SK-N-SH (cell line): ENCODE measurements around the gene KLK2. TPM values are rescaled to one million over a fixed set of nuclear protein-coding genes. Genes with fewer than 3 reads are reported as not detected.

Source experiments
- CTCF ChIA-PET: fragments of 300-600, 350-600 bp; formaldehyde crosslinking; extraction: SDS; loops from one replicate; lab custom pipeline; 2021; lab: Yijun Ruan, JAX
- POLR2A ChIA-PET: fragments of 350-600 bp; sonication (Branson Sonifier 250); formaldehyde crosslinking; extraction: SDS; loops from one replicate; lab custom pipeline; 2020; ENCODE audit warnings: antibody characterized with exemption, inconsistent platforms; lab: Yijun Ruan, JAX
- DNase-seq: peaks from one replicate; pipeline ENCODE4 v3.0.0; 2012
- H2AFZ ChIP-seq: fragments of 200-600 bp; sonication (generic); 2 replicates; pipeline ENCODE4 v1.8.1; 2016; ENCODE audit warnings: antibody characterized with exemption, mild to moderate bottlenecking, low read depth
- H3F3A ChIP-seq: fragments of 200-600 bp; sonication (generic); replicated peaks from 2 replicates; pipeline ENCODE3; 2016; ENCODE audit warnings: antibody characterized with exemption, mild to moderate bottlenecking; ENCODE audit not compliant: insufficient read depth
- H3K27ac ChIP-seq, 2 experiments: fragments of 200-500 bp in 1 of 2; fragments of 200-600 bp in 1 of 2; sonication (Bioruptor generic) in 1 of 2; sonication (generic), shearing (Covaris generic) in 1 of 2; 2 replicates each; pipeline versions ENCODE4 v1.5.1 to v1.6.1; 2014 to 2016; ENCODE audit warnings: low read depth in 2 of 2, inconsistent platforms in 1 of 2, low read length in 1 of 2, mild to moderate bottlenecking in 1 of 2, mixed read lengths in 1 of 2
- H3K27me3 ChIP-seq: fragments of 200-600 bp; sonication (generic), shearing (Covaris generic); 2 replicates; pipeline ENCODE4 v1.6.1; 2016; ENCODE audit warnings: mixed run types; ENCODE audit not compliant: insufficient read depth
- H3K36me3 ChIP-seq, 2 experiments: fragments of 200-500 bp in 1 of 2; fragments of 200-600 bp in 1 of 2; sonication (Bioruptor generic) in 1 of 2; sonication (generic) in 1 of 2; replicated peaks in 1 of 2; 2 replicates each; pipeline versions ENCODE3 to v1.5.1; 2014 to 2016; ENCODE audit warnings: low read length in 1 of 2, mild to moderate bottlenecking in 1 of 2; ENCODE audit not compliant: insufficient read depth in 2 of 2, control insufficient read depth in 1 of 2
- H3K4me1 ChIP-seq, 2 experiments: fragments of 200-500 bp in 1 of 2; fragments of 200-600 bp in 1 of 2; sonication (Bioruptor generic) in 1 of 2; sonication (generic), shearing (Covaris generic) in 1 of 2; 2 replicates each; pipeline versions ENCODE4 v1.5.1 to v1.6.1; 2014 to 2016; ENCODE audit warnings: low read depth in 1 of 2, low read length in 1 of 2, mixed run types in 1 of 2; ENCODE audit not compliant: insufficient read depth in 2 of 2, control insufficient read depth in 1 of 2
- H3K4me2 ChIP-seq: fragments of 200-600 bp; sonication (generic), shearing (Covaris generic); 2 replicates; pipeline ENCODE4 v1.6.1; 2017; ENCODE audit warnings: mixed run types
- H3K4me3 ChIP-seq, 2 experiments: fragments of 200-500 bp in 1 of 2; fragments of 200-600 bp in 1 of 2; sonication (Bioruptor generic) in 1 of 2; sonication (generic), shearing (Covaris generic) in 1 of 2; 2 replicates each; pipeline versions ENCODE4 v1.5.1 to v1.8.1; 2014 to 2016; ENCODE audit warnings: low read depth in 2 of 2, inconsistent platforms in 1 of 2, low read length in 1 of 2, mild to moderate bottlenecking in 1 of 2, mixed read lengths in 1 of 2, moderate library complexity in 1 of 2
- H3K79me2 ChIP-seq: fragments of 200-600 bp; sonication (generic); 2 replicates; pipeline ENCODE4 v1.8.1; 2017; ENCODE audit warnings: mild to moderate bottlenecking; ENCODE audit not compliant: insufficient read depth
- H3K9ac ChIP-seq: fragments of 200-600 bp; sonication (generic); 2 replicates; pipeline ENCODE4 v1.6.1; 2017; ENCODE audit warnings: mixed run types
- H3K9me2 ChIP-seq: fragments of 200-600 bp; sonication (generic); 2 replicates; pipeline ENCODE4 v1.6.1; 2017; ENCODE audit warnings: mixed run types
- H3K9me3 ChIP-seq: fragments of 200-600 bp; sonication (generic); 2 replicates; pipeline ENCODE4 v1.6.1; 2017; ENCODE audit warnings: mixed run types, mild to moderate bottlenecking, moderate library complexity
- H4K20me1 ChIP-seq: fragments of 200-600 bp; sonication (generic); 2 replicates; pipeline ENCODE4 v1.6.1; 2017; ENCODE audit warnings: mild to moderate bottlenecking, mixed run types; ENCODE audit not compliant: insufficient read depth
- CHD2 ChIP-seq: fragments of 150-350 bp; IDR thresholded peaks from 2 replicates; pipeline ENCODE4 v1.6.1; 2018; ENCODE audit warnings: low read length; ENCODE audit not compliant: partially characterized antibody
- EP300 ChIP-seq, 2 experiments: IDR thresholded peaks; 2 replicates each; pipeline versions ENCODE4 v1.4.0 to v1.6.1; 2012; ENCODE audit warnings: borderline replicate concordance in 1 of 2, low read depth in 1 of 2, low read length in 1 of 2
- EZH2phosphoT487 ChIP-seq: fragments of 200-600 bp; sonication (generic); IDR thresholded peaks from 2 replicates; pipeline ENCODE4 v1.6.1; 2017; ENCODE audit warnings: low read depth, mixed run types, mild to moderate bottlenecking, antibody characterized with exemption, moderate library complexity, borderline replicate concordance
- FOXJ3 ChIP-seq: sonication (generic); formaldehyde crosslinking; IDR thresholded peaks from 2 replicates; pipeline ENCODE4 v1.5.1; 2020; ENCODE audit warnings: mild to moderate bottlenecking, missing genetic modification reagents
- GABPA ChIP-seq: IDR thresholded peaks from 2 replicates; pipeline ENCODE4 v1.4.0; 2012; ENCODE audit warnings: low read depth, mild to moderate bottlenecking
- GATA2 ChIP-seq: sonication (generic); formaldehyde crosslinking; IDR thresholded peaks from 2 replicates; pipeline ENCODE4 v1.5.0; 2020; ENCODE audit warnings: mild to moderate bottlenecking, missing genetic modification reagents
- JUND ChIP-seq: IDR thresholded peaks from 2 replicates; pipeline ENCODE4 v1.4.0; 2012
- MXI1 ChIP-seq: IDR thresholded peaks from 2 replicates; pipeline ENCODE4 v1.6.1; 2012; ENCODE audit warnings: mild to moderate bottlenecking, low read depth, low read length, improper control_type of control experiment
- NRF1 ChIP-seq: IDR thresholded peaks from 2 replicates; pipeline ENCODE4 v1.6.1; 2012; ENCODE audit warnings: low read depth, mild to moderate bottlenecking, low read length
- POLR2AphosphoS5 ChIP-seq: IDR thresholded peaks from 2 replicates; pipeline ENCODE4 v1.6.1; 2012; ENCODE audit warnings: low read depth, low read length
- RFX5 ChIP-seq: IDR thresholded peaks from 2 replicates; pipeline ENCODE4 v1.6.1; 2012; ENCODE audit warnings: mild to moderate bottlenecking, improper control_type of control experiment, low read length
- TAF1 ChIP-seq: IDR thresholded peaks from 2 replicates; pipeline ENCODE4 v1.6.1; 2012; ENCODE audit warnings: low read depth, mild to moderate bottlenecking, low read length, moderate library complexity, borderline replicate concordance
- WGBS: methylation state at CpG from one replicate; pipeline ENCODE4 v1.1.6; 2017; ENCODE audit warnings: low lambda C conversion rate; 5-methylcytosine and 5-hydroxymethylcytosine counted together
- polyA plus RNA-seq, 3 experiments: library from polyadenylated mRNA; depleted of rRNA; stranded (reverse); fragments of >200 nt; gene quantifications; 2 replicates each; pipeline ENCODE4 v1.2.3, GENCODE V29; 2012
- TF ChIP-seq, protein P1 (sequence below): fragments of 150-350 bp; IDR thresholded peaks from 2 replicates; pipeline ENCODE4 v1.6.1; 2017; ENCODE audit warnings: antibody characterized with exemption, low read length, low read depth, borderline replicate concordance
- TF ChIP-seq, protein P2 (sequence below): IDR thresholded peaks from 2 replicates; pipeline ENCODE4 v1.6.1; 2012; ENCODE audit warnings: mild to moderate bottlenecking, low read depth, low read length, moderate library complexity
- TF ChIP-seq, protein P3 (sequence below): fragments of 200-600 bp; sonication (generic); IDR thresholded peaks from 2 replicates; pipeline ENCODE4 v1.6.1; 2017; ENCODE audit warnings: antibody characterized with exemption, mild to moderate bottlenecking, moderate library complexity
- TF ChIP-seq, protein P4 (sequence below): IDR thresholded peaks from 2 replicates; pipeline ENCODE4; 2012
- TF ChIP-seq, protein P5 (sequence below): IDR thresholded peaks from 2 replicates; pipeline ENCODE4 v1.4.0; 2012; ENCODE audit warnings: low read depth

KLK2 gene
- polyA plus RNA-seq, 1 of the 3 experiments (the other 2 are of a cell fraction): 0.15 TPM

DNA sequence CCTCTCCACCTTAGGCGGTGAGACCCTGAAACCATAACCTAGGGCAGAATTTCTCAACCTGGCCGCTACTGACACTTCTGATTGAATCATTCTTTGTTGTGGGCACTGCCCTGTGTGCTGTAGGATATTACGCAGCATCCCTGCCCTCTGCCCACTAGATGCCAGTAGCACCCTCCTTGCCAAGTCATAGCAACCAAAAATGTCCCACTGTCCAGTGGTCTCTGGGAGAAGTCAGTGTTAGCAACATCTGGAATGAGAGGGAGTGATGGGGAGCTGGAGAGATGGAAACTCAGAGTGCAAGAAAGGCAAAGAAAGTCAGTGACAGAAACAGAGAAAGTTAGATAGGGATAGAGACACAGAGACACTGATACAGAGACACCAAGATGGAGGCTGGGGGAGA, 24.4 kb downstream of the KLK2 start:
- POLR2A ChIA-PET: no interaction called here
- no peak overlapping the region for H3K4me3 ChIP-seq
- H3K4me1 ChIP-seq: no peaks in the 10 kb centered on the region
- no peaks in the 10 kb centered on the region for H3K79me2 ChIP-seq
- H3K27me3 ChIP-seq: no peaks in the 10 kb centered on the region; the same call in 1 of the 2 replicates
- CTCF ChIA-PET: interaction anchor here (0.5 to 0.9 kb wide), 2 partner anchors 10 to 541 kb away, joined by 3 read pairs; no protein-coding TSS in a partner anchor
- no peak overlapping the region for H3K27ac ChIP-seq
- H3K9me2 ChIP-seq: no peaks in the 10 kb centered on the region
- no peaks in the 10 kb centered on the region for H3K9me3 ChIP-seq
- 4% methylated on average over 3 of the region's 3 CpGs for WGBS
- no peak overlapping the region for H3K4me2 ChIP-seq
- no peak overlapping the region for H3K9ac ChIP-seq
- H3K36me3 ChIP-seq: no peaks in the 10 kb centered on the region
- no peak for DNase-seq
- no peaks in the 10 kb centered on the region for H3F3A ChIP-seq
- H4K20me1 ChIP-seq: no peaks in the 10 kb centered on the region
- TF ChIP-seq RFX5: no peak
- TF ChIP-seq, protein P1, sequence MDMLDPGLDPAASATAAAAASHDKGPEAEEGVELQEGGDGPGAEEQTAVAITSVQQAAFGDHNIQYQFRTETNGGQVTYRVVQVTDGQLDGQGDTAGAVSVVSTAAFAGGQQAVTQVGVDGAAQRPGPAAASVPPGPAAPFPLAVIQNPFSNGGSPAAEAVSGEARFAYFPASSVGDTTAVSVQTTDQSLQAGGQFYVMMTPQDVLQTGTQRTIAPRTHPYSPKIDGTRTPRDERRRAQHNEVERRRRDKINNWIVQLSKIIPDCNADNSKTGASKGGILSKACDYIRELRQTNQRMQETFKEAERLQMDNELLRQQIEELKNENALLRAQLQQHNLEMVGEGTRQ: no peak
- no peak for TF ChIP-seq MXI1
- TF ChIP-seq GATA2 (CRISPR knock-in tag): no peak
- TF ChIP-seq EZH2phosphoT487: no peak
- TF ChIP-seq, protein P2, sequence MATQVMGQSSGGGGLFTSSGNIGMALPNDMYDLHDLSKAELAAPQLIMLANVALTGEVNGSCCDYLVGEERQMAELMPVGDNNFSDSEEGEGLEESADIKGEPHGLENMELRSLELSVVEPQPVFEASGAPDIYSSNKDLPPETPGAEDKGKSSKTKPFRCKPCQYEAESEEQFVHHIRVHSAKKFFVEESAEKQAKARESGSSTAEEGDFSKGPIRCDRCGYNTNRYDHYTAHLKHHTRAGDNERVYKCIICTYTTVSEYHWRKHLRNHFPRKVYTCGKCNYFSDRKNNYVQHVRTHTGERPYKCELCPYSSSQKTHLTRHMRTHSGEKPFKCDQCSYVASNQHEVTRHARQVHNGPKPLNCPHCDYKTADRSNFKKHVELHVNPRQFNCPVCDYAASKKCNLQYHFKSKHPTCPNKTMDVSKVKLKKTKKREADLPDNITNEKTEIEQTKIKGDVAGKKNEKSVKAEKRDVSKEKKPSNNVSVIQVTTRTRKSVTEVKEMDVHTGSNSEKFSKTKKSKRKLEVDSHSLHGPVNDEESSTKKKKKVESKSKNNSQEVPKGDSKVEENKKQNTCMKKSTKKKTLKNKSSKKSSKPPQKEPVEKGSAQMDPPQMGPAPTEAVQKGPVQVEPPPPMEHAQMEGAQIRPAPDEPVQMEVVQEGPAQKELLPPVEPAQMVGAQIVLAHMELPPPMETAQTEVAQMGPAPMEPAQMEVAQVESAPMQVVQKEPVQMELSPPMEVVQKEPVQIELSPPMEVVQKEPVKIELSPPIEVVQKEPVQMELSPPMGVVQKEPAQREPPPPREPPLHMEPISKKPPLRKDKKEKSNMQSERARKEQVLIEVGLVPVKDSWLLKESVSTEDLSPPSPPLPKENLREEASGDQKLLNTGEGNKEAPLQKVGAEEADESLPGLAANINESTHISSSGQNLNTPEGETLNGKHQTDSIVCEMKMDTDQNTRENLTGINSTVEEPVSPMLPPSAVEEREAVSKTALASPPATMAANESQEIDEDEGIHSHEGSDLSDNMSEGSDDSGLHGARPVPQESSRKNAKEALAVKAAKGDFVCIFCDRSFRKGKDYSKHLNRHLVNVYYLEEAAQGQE: no peak
- TF ChIP-seq EP300 (IDR thresholded peaks at IDR 0.05; ENCODE audit: borderline replicate concordance in 1 of 2, low read depth in 1 of 2, low read length in 1 of 2): no peak
- TF ChIP-seq, protein P3, sequence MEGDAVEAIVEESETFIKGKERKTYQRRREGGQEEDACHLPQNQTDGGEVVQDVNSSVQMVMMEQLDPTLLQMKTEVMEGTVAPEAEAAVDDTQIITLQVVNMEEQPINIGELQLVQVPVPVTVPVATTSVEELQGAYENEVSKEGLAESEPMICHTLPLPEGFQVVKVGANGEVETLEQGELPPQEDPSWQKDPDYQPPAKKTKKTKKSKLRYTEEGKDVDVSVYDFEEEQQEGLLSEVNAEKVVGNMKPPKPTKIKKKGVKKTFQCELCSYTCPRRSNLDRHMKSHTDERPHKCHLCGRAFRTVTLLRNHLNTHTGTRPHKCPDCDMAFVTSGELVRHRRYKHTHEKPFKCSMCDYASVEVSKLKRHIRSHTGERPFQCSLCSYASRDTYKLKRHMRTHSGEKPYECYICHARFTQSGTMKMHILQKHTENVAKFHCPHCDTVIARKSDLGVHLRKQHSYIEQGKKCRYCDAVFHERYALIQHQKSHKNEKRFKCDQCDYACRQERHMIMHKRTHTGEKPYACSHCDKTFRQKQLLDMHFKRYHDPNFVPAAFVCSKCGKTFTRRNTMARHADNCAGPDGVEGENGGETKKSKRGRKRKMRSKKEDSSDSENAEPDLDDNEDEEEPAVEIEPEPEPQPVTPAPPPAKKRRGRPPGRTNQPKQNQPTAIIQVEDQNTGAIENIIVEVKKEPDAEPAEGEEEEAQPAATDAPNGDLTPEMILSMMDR: no peak
- TF ChIP-seq, protein P4, sequence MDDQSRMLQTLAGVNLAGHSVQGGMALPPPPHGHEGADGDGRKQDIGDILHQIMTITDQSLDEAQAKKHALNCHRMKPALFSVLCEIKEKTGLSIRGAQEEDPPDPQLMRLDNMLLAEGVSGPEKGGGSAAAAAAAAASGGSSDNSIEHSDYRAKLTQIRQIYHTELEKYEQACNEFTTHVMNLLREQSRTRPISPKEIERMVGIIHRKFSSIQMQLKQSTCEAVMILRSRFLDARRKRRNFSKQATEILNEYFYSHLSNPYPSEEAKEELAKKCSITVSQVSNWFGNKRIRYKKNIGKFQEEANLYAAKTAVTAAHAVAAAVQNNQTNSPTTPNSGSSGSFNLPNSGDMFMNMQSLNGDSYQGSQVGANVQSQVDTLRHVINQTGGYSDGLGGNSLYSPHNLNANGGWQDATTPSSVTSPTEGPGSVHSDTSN: no peak
- no peak for TF ChIP-seq GABPA
- TF ChIP-seq, protein P5, sequence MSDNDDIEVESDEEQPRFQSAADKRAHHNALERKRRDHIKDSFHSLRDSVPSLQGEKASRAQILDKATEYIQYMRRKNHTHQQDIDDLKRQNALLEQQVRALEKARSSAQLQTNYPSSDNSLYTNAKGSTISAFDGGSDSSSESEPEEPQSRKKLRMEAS: no peak
- no peak for TF ChIP-seq CHD2
- TF ChIP-seq FOXJ3 (CRISPR knock-in tag): no peak
- no peak for TF ChIP-seq JUND
- no peak for TF ChIP-seq NRF1
- TF ChIP-seq POLR2AphosphoS5: no peak
- no peak for TF ChIP-seq TAF1
- TF ChIP-seq, all 33 proteins: peak for 0
- no peak overlapping the region for H2AFZ ChIP-seq
